ENCODE results near the gene MERTK.

The MERTK gene

DNA sequence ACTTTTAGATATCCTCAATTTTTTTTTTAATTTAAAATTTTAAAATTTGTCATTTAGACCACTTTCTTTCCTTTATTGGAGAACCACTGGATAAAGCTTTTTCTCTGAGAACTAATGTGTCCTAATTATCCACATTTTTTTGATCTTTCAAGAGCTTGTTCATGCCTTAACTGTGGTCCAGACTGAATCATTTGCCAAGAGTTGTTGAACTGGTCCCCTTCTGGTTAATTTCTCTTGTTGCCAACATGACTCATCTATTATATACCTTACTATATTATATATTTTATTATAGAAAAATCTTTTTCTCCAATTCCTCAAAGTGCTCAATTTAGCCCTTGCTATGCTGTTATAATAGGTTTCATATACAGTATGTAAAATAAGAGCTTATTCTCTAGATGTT lies 103.5 kb downstream of the MERTK start:
- H3K4me1 ChIP-seq (ENCODE audit: control insufficient read depth in 1 of 2, insufficient read depth in 2 of 2, low read length in 2 of 2), result peaks cover 0 to 2% of the 10 kb centered on the region in 2 experiments
- no peak overlapping the region for H4K12ac ChIP-seq (ENCODE audit: low read depth, low read length)
- no peak overlapping the region for H2AK5ac ChIP-seq (ENCODE audit: low read length)
- H3K9ac ChIP-seq (ENCODE audit: low read length), result no peak overlapping the region
- H2BK120ac ChIP-seq (ENCODE audit: insufficient read depth, low read length, poor library complexity), result no peak overlapping the region
- H2AFZ ChIP-seq (ENCODE audit: insufficient read depth, low read length, poor library complexity), result no peak overlapping the region
- H3K79me2 ChIP-seq (ENCODE audit: control insufficient read depth, insufficient read depth, low read length, poor library complexity), result no peaks in the 10 kb centered on the region
- no peaks in the 10 kb centered on the region for H3K79me1 ChIP-seq (ENCODE audit: low read length)
- no peak overlapping the region for H3K4me3 ChIP-seq (ENCODE audit: low read depth, low read length)
- H2BK5ac ChIP-seq (ENCODE audit: low read depth, low read length, poor library complexity), result no peak overlapping the region
- H4K8ac ChIP-seq (ENCODE audit: low read depth, low read length), result no peak overlapping the region
- H4K91ac ChIP-seq (ENCODE audit: low read depth, low read length), result no peak overlapping the region
- H3K4me2 ChIP-seq (ENCODE audit: low read length), result no peak overlapping the region
- no peak overlapping the region for H3K18ac ChIP-seq (ENCODE audit: low read length)
- peaks cover 2 to 10% of the 10 kb centered on the region in 2 experiments for H3K36me3 ChIP-seq (ENCODE audit: control insufficient read depth in 1 of 2, insufficient read depth in 2 of 2, low read length in 2 of 2)
- no peaks in the 10 kb centered on the region for H3K27me3 ChIP-seq (ENCODE audit: insufficient read depth, low read length)
- no peak overlapping the region for H3K4ac ChIP-seq (ENCODE audit: low read depth, low read length)
- H3K14ac ChIP-seq (ENCODE audit: low read length), result no peak overlapping the region
- H3K23ac ChIP-seq (ENCODE audit: low read length), result no peak overlapping the region
- H3K9me3 ChIP-seq (ENCODE audit: insufficient read depth, low read depth, low read length), result no peaks in the 10 kb centered on the region
- H2BK12ac ChIP-seq (ENCODE audit: low read length), result no peak overlapping the region
- DNase-seq, result no peak
- H3K27ac ChIP-seq (ENCODE audit: low read depth, low read length), result no peak overlapping the region

DNA sequence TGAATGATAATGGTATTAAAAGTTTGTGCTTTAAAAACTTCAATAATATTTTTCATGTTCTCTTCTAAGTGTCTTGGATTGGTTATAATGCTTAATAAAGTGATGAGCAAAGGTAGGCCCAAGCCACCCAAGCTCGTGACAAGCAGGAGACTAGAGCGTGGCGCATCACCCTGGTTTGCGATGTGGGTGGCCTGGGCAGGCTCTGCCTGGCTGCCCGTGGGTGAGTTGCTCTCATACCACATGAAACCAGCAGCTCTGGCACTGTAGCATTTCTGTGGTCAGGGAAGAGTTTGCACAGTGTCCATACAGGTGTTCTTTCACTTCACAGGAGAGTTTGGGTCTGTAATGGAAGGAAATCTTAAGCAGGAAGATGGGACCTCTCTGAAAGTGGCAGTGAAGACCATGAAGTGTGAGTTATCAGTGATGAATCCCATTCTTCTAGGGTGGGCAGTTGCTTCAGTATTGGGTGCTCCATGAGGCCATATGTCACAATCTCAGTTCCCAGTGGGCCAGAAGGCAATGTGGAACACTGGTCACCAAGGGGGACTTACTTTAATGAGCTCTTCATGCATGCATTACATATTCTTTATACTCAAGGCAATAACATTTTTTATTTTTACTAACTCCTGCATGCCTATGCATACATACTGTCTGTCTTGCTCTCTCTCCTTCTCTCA lies 105.3 kb downstream of the MERTK start:
- Histone ChIP-seq H3K27ac (ENCODE audit: low read depth, low read length) (no peak overlapping the region), H2AFZ (ENCODE audit: insufficient read depth, low read length, poor library complexity) (no peak overlapping the region), H3K4me3 (ENCODE audit: low read depth, low read length) (no peak overlapping the region), H3K14ac (ENCODE audit: low read length) (no peak overlapping the region), H2BK5ac (ENCODE audit: low read depth, low read length, poor library complexity) (no peak overlapping the region), H3K9me3 (ENCODE audit: insufficient read depth, low read depth, low read length) (no peaks in the 10 kb centered on the region), H3K9ac (ENCODE audit: low read length) (no peak overlapping the region), H3K79me2 (ENCODE audit: control insufficient read depth, insufficient read depth, low read length, poor library complexity) (no peaks in the 10 kb centered on the region), H4K8ac (ENCODE audit: low read depth, low read length) (no peak overlapping the region), H3K27me3 (ENCODE audit: insufficient read depth, low read length) (no peaks in the 10 kb centered on the region), H4K91ac (ENCODE audit: low read depth, low read length) (no peak overlapping the region), H3K4me2 (ENCODE audit: low read length) (no peak overlapping the region), H3K18ac (ENCODE audit: low read length) (no peak overlapping the region), H3K23ac (ENCODE audit: low read length) (no peak overlapping the region), H3K4me1 (ENCODE audit: control insufficient read depth in 1 of 2, insufficient read depth in 2 of 2, low read length in 2 of 2) (peaks cover 0 to 2% of the 10 kb centered on the region in 2 experiments), H2BK12ac (ENCODE audit: low read length) (no peak overlapping the region), H2AK5ac (ENCODE audit: low read length) (no peak overlapping the region), H3K79me1 (ENCODE audit: low read length) (no peaks in the 10 kb centered on the region), H3K36me3 (ENCODE audit: control insufficient read depth in 1 of 2, insufficient read depth in 2 of 2, low read length in 2 of 2) (peaks cover 2% of the 10 kb centered on the region in 2 experiments), H4K12ac (ENCODE audit: low read depth, low read length) (no peak overlapping the region), H2BK120ac (ENCODE audit: insufficient read depth, low read length, poor library complexity) (no peak overlapping the region), H3K4ac (ENCODE audit: low read depth, low read length) (no peak overlapping the region)
- WGBS (ENCODE audit: extremely low coverage, insufficient coverage, insufficient read length), result no CpG with 5 or more reads among the region's 5 CpGs
- no peak for DNase-seq

- H4K12ac ChIP-seq (ENCODE audit: low read depth, low read length), result no peak overlapping the region
- no peak overlapping the region for H3K14ac ChIP-seq (ENCODE audit: low read length)
- H2AFZ ChIP-seq (ENCODE audit: insufficient read depth, low read length, poor library complexity), result no peak overlapping the region
- H3K18ac ChIP-seq (ENCODE audit: low read length), result no peak overlapping the region
- H3K4me2 ChIP-seq (ENCODE audit: low read length), result no peak overlapping the region
- H3K79me2 ChIP-seq (ENCODE audit: control insufficient read depth, insufficient read depth, low read length, poor library complexity), result no peaks in the 10 kb centered on the region
- no peak overlapping the region for H3K9ac ChIP-seq (ENCODE audit: low read length)
- H3K4ac ChIP-seq (ENCODE audit: low read depth, low read length), result no peak overlapping the region
- peak in 1 of 2 donors; percentile 31 for DNase-seq
- H3K79me1 ChIP-seq (ENCODE audit: low read length), result no peaks in the 10 kb centered on the region
- no peak overlapping the region for H4K91ac ChIP-seq (ENCODE audit: low read depth, low read length)
- H2AK5ac ChIP-seq (ENCODE audit: low read length), result no peak overlapping the region
- peaks cover 0 to 2% of the 10 kb centered on the region in 2 experiments for H3K4me1 ChIP-seq (ENCODE audit: control insufficient read depth in 1 of 2, insufficient read depth in 2 of 2, low read length in 2 of 2)
- WGBS (ENCODE audit: extremely low coverage, insufficient coverage, insufficient read length), result no CpG with 5 or more reads among the region's 5 CpGs
- H3K27me3 ChIP-seq (ENCODE audit: insufficient read depth, low read length), result no peaks in the 10 kb centered on the region
- no peak overlapping the region for H3K27ac ChIP-seq (ENCODE audit: low read depth, low read length)
- H3K23ac ChIP-seq (ENCODE audit: low read length), result no peak overlapping the region
- no peak overlapping the region for H4K8ac ChIP-seq (ENCODE audit: low read depth, low read length)
- no peak overlapping the region for H3K4me3 ChIP-seq (ENCODE audit: low read depth, low read length)
- H2BK120ac ChIP-seq (ENCODE audit: insufficient read depth, low read length, poor library complexity), result no peak overlapping the region
- H3K36me3 ChIP-seq (ENCODE audit: control insufficient read depth in 1 of 2, insufficient read depth in 2 of 2, low read length in 2 of 2), result peaks cover 2% of the 10 kb centered on the region in 2 experiments
- H3K9me3 ChIP-seq (ENCODE audit: insufficient read depth, low read depth, low read length), result no peaks in the 10 kb centered on the region
- no peak overlapping the region for H2BK5ac ChIP-seq (ENCODE audit: low read depth, low read length, poor library complexity)
- no peak overlapping the region for H2BK12ac ChIP-seq (ENCODE audit: low read length)
These were observed 105.8 kb downstream of the MERTK start for GRCh38 chr2:112004253-112004645.

- no peak overlapping the region for H3K4ac ChIP-seq (ENCODE audit: low read depth, low read length)
- H4K8ac ChIP-seq (ENCODE audit: low read depth, low read length), result no peak overlapping the region
- no peak overlapping the region for H2BK5ac ChIP-seq (ENCODE audit: low read depth, low read length, poor library complexity)
- no peak overlapping the region for H2BK120ac ChIP-seq (ENCODE audit: insufficient read depth, low read length, poor library complexity)
- no peaks in the 10 kb centered on the region for H3K79me1 ChIP-seq (ENCODE audit: low read length)
- H3K36me3 ChIP-seq (ENCODE audit: control insufficient read depth in 1 of 2, insufficient read depth in 2 of 2, low read length in 2 of 2), result peaks cover 5% of the 10 kb centered on the region in 2 experiments
- no peak overlapping the region for H3K4me3 ChIP-seq (ENCODE audit: low read depth, low read length)
- no peak overlapping the region for H3K18ac ChIP-seq (ENCODE audit: low read length)
- no peak overlapping the region for H3K9ac ChIP-seq (ENCODE audit: low read length)
- H3K27ac ChIP-seq (ENCODE audit: low read depth, low read length), result no peak overlapping the region
- H3K23ac ChIP-seq (ENCODE audit: low read length), result no peak overlapping the region
- no peaks in the 10 kb centered on the region for H3K79me2 ChIP-seq (ENCODE audit: control insufficient read depth, insufficient read depth, low read length, poor library complexity)
- H3K14ac ChIP-seq (ENCODE audit: low read length), result no peak overlapping the region
- H2AFZ ChIP-seq (ENCODE audit: insufficient read depth, low read length, poor library complexity), result no peak overlapping the region
- H3K4me2 ChIP-seq (ENCODE audit: low read length), result no peak overlapping the region
- no peak overlapping the region for H2AK5ac ChIP-seq (ENCODE audit: low read length)
- no peak for DNase-seq
- WGBS (ENCODE audit: extremely low coverage, insufficient coverage, insufficient read length), result no CpG with 5 or more reads among the region's 5 CpGs
- H3K9me3 ChIP-seq (ENCODE audit: insufficient read depth, low read depth, low read length), result no peaks in the 10 kb centered on the region
- no peaks in the 10 kb centered on the region for H3K27me3 ChIP-seq (ENCODE audit: insufficient read depth, low read length)
- no peak overlapping the region for H2BK12ac ChIP-seq (ENCODE audit: low read length)
- H4K91ac ChIP-seq (ENCODE audit: low read depth, low read length), result no peak overlapping the region
- H4K12ac ChIP-seq (ENCODE audit: low read depth, low read length), result no peak overlapping the region
- H3K4me1 ChIP-seq (ENCODE audit: control insufficient read depth in 1 of 2, insufficient read depth in 2 of 2, low read length in 2 of 2), result peaks cover 0 to 2% of the 10 kb centered on the region in 2 experiments
These were observed 107.1 kb downstream of the MERTK start for GRCh38 chr2:112005406-112006075.

All from trophoblast cell (in vitro differentiated cells and primary cell).